ENCODE measurements around the gene EFNA5.

Gene EFNA5

DNA sequence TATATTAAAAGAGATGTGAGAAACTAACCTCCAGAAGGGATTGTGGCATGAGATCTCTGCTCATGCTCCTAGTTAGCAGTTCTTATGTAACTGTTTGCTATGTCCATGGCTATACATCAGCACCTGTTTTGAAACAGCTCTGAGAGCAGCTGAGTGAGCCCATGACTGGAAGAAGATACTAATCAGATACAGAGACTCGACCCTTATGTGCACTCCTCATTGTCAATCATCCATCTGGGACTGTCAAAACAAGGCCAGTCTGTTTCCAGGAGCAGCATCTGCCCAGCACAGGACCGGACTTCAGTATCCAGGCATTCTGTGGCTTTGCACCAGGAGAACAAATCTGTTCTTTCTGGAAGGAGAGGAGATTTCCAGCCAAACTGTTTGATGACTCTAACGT is 77.7 kb downstream of the EFNA5 start:
- H3K27ac ChIP-seq, result no peak overlapping the region
- TF ChIP-seq, protein P1, sequence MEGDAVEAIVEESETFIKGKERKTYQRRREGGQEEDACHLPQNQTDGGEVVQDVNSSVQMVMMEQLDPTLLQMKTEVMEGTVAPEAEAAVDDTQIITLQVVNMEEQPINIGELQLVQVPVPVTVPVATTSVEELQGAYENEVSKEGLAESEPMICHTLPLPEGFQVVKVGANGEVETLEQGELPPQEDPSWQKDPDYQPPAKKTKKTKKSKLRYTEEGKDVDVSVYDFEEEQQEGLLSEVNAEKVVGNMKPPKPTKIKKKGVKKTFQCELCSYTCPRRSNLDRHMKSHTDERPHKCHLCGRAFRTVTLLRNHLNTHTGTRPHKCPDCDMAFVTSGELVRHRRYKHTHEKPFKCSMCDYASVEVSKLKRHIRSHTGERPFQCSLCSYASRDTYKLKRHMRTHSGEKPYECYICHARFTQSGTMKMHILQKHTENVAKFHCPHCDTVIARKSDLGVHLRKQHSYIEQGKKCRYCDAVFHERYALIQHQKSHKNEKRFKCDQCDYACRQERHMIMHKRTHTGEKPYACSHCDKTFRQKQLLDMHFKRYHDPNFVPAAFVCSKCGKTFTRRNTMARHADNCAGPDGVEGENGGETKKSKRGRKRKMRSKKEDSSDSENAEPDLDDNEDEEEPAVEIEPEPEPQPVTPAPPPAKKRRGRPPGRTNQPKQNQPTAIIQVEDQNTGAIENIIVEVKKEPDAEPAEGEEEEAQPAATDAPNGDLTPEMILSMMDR (IDR thresholded peaks at IDR 0.05), result no peak
- TF ChIP-seq ZFX (IDR thresholded peaks at IDR 0.05; ENCODE audit: borderline replicate concordance), result no peak

DNA sequence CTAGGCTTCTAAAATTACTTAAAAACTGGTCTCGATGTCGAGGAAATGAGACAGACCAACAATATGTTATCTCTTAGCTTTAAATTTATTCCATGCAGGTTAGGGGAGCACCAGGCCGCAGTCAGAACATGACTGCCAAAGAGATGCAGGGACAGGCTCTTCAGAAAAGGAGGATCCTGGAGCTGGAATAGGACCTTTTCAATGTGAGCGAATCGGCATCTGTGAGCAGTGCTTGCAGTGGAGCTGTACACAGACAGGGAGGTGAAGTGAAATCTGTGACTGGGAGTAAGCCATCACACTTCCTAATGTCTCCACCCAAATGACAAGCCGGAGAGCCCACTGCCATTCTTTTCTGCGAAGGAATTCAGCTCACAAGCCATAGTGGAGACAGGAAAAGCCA is 78.2 kb downstream of the EFNA5 start:
- H3K27ac ChIP-seq, result no peak overlapping the region
- TF ChIP-seq ZFX (IDR thresholded peaks at IDR 0.05; ENCODE audit: borderline replicate concordance), result no peak
- TF ChIP-seq, protein P1 (IDR thresholded peaks at IDR 0.05), result no peak

DNA sequence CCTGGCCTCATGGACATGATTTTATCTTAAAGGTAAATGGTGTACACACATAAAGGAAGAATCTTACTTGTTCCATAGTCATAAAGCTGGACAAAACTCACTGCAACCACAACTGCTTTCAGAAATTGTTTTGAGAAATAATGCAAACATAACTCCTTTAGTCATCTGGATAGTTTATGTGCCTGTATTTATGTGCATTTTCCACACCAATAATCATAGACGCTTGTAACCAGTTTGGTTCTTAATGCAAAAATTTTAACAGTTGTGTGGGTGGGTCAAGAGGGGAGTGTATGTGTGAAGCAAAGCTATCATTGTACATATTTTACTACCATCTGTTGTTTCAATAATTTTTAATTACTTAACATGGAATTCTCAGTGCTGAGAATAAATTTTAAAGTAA is 80.1 kb downstream of the EFNA5 start:
- H3K27ac ChIP-seq, result no peak overlapping the region
- TF ChIP-seq, protein P1 (IDR thresholded peaks at IDR 0.05), result no peak
- no peak for TF ChIP-seq ZFX (IDR thresholded peaks at IDR 0.05; ENCODE audit: borderline replicate concordance)

DNA sequence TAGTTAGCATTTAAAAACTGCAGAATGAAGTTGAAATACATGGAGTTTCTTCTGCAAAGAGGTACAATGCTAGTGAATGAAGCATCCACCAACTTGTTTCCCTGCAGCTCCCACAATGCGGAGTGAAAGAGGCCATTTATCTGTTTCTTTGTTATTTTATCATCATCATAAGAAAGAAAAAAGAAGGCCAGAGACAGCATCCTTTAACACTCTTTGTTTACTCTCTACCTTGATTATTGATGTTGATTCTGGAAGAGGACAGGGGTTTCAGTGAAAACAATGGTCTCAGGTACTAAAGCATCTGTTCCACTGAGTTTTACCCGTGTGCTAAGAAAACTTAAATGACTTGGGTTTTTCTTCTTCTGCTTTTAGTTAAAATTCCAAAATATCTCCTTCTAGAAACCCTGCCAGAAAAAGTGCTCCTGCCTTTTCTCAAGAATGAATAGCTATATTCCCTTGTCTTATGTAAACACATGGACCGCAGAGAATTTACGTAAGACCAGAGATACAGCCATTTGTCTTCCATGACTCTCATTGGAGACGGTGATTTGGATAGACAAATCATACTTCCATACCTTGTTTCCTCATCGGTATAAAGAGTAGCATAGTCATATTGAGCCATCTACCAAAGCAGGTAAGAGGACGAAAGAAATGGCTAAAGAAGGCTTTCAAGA is 81.1 kb downstream of the EFNA5 start:
- no peak overlapping the region for H3K27ac ChIP-seq
- TF ChIP-seq, protein P1 (IDR thresholded peaks at IDR 0.05), result no peak
- TF ChIP-seq ZFX (IDR thresholded peaks at IDR 0.05; ENCODE audit: borderline replicate concordance), result no peak

DNA sequence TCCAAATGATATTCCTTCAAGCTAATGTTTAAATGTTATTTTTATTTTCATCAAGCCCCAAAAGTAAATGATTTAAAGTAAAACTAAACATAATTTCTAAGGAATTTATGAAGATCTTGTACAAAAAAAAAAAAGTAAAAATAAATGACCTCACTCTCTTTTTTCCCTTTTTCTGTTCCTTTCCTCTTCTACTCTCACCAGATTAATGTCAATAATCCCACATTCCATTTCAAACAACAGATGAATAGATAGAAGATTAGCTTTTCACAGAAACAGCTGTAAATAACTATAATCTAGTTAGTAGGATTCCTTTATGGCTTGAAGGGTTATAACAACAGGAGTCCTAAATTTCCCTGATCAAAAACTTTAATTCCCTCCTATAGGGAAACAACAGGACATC is 88.1 kb downstream of the EFNA5 start:
- H3K27ac ChIP-seq, result no peak overlapping the region
- TF ChIP-seq, protein P1 (IDR thresholded peaks at IDR 0.05), result no peak
- no peak for TF ChIP-seq ZFX (IDR thresholded peaks at IDR 0.05; ENCODE audit: borderline replicate concordance)

DNA sequence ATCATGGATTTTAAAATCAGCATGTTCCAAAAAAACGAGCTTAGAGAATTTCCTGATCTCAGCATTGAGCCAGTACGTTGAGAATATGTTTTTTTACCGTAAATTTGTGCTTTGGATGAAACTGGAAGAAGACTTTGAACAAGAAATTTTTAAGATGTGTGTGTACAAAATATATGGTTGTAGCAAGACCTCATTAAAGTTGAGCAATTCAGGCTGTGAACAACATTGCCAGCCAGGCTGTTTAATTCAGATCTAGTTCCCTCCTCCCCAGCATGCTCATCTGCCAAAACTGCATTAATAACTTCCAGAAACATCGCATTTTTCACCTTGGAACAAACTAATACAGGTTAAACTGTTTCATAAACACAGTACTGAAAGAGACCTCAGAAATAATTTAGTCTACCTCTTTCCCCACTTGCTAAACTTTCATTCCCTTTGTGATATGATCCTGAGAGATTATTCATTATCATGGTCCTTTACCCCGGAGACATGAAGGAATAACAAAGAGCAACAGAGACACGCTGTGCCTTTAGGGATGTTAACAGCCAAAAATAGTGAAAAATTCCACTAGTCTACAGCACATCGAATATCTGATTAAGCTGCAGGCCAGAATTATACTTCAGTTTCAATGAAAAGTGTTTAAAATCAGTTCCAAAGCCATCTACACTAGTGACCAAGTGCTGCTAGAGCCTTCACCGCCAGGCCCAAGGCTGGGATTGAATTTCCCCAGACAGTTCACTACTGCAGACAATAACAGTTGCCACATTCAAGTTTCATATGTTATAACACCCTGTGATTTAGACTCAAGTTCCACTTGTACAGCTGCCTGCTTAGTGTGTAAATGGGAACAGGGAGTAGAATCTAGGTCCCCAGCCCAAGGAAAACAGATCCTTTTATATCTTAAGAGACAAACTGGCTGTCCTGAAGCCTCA is 89.6 kb downstream of the EFNA5 start:
- no peak for TF ChIP-seq ZFX (IDR thresholded peaks at IDR 0.05; ENCODE audit: borderline replicate concordance)
- TF ChIP-seq, protein P1 (IDR thresholded peaks at IDR 0.05), result no peak
- H3K27ac ChIP-seq, result no peak overlapping the region

Measured in 22Rv1 (cell line).